NCI-H82 treated with DMSO at 0.1 percent for 48 hours (cell line): ENCODE data around the gene PDE7B.

Experiments used
- DNase-seq: peaks from one replicate; lab custom pipeline; 2025; ENCODE audit not compliant: unreplicated experiment; lab: John Stamatoyannopoulos, UW

PDE7B gene

DNA sequence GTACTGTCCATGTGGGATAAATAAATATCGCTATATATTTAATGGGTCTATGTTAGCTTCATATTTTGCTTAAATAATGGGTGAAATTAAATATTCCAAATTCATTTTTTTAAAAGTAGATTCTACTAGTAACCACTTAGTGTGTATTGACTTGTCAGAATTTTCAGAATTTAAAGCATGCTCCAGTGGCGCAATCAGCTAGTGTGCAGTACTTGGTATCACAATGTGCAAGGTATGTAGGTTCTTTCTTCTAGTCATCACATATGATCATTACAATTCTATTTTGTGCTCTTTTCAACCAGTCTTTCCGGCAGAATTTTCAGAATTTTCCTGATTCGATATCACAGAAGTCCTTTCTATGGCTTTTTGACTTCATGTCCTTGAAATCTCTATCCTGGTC is 32.6 kb downstream of the PDE7B start:
- DNase-seq: no peak

DNA sequence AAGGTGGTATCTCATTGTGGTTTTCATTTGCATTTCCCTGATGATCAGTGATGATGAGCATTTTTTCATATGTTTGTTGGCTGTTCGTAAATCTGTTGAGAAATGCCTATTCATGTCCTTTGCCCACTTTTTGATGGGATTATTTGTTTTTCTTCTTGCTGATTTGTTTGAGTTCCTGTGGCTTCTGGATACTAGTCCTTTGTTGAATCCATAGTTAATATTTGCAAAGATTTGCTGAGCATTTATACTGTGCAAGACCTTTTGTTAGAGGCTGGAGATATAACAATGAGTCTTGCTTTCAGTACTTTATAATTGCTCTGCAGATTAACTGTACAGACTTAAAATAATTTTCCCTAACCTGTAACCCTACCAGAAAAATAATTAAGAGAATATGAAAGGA is 35.6 kb downstream of the PDE7B start:
- DNase-seq: no peak

DNA sequence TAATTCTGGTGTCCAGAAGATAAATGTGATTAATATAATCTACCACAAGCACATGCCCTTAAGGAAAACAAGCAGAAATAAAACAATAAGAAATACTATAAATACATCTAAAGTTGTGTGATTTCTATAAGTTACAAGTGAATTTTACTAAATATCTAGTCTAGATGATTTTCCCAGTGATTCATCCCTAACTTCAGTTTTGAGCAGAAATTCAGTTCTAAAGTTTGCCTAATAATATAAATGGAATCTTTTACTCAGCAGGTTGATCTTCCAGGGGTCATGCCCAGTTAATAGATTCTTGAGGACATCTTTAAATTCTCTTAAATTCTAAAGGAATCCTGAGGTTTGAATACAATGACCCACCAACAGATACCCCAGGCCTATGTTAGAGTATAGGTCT is 37.3 kb downstream of the PDE7B start:
- DNase-seq: no peak

DNA sequence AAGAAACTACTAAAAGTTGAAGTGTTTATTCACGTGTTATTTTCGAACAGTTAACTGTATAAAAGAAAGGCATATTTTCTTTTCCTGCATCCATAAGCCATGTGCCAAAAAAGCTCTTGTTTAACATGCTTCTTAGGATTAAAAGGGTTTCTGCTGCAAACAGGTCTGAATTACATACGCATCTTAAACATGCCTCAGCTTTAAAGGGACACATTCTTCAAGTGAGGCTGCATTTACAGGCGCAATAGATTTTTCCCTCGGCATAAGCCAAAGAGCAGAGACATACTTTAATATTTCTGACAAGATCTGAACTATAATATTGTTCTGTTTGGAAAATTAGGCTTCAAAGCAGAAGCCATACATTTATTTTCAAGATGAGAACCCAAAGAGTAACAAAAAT is 39.4 kb downstream of the PDE7B start:
- DNase-seq: no peak

DNA sequence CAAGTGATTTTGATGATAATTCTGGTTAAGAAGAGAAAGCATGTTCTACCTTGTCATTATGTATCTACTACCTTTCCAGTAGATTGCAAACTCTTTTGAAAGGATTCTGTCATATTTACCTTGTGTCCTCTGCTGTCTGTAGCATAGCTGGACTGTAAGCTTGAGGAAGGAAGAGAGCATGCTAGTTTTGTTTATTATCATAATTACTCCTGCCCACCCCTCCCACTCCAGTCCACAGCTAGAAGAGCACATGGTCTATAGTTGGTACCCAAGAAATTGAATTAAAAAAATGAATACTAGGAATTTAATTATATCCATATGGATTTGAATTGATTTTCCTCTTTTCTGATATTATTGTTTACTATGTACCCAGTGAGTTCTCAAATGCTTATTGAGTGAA is 40.2 kb downstream of the PDE7B start:
- peak; percentile 47 for DNase-seq

DNA sequence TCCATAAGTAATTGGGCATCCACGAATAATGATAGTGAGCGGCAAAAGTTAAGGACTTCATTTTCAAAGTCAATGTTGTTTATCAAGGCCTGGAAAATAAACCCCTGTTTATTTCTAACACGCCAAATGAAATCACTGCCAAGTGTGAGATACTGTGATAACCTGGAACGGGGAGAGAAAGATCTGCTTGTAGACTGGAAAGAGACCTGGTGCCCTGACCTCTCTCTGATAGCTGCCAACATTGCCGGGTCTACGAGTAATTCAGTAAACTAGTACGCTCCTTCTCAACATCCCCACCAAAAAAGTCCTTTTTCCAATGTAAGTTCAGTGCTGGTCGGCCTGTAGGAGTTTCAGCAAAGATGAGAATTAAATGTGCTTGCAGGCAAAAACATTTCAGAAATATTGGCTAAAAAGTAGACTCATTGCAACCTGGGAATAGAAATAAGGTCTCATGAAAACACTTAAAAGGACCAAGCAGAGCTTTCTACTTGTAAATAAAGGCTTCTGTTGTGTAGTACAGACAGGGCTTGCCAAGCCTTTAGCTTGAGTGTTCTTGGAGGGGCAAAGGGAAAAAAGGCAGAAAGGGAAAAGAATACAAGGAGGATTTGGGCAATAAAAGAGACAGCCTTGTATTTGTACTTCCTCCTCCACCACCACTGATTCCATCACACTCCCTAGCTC is 43.9 kb downstream of the PDE7B start:
- DNase-seq: no peak

DNA sequence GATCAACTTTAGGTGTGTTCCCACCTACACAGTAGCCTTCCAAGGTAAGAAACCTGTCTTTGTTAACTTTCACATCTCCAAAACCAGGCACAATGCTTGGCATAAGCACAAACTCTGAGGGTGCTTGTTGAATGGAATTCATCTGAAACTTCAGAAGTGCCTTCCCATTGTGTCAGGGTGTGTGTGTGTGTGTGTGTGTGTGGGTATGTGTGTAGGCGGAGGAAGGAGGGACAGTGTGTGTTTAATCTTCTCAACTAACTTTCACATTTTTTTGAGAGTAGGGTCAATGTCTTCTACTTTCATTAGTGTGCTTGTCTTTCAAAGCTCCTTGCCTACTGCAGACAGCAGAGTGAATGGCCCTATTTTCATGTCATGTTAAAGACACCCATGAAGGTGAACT is 45.6 kb downstream of the PDE7B start:
- DNase-seq: no peak

DNA sequence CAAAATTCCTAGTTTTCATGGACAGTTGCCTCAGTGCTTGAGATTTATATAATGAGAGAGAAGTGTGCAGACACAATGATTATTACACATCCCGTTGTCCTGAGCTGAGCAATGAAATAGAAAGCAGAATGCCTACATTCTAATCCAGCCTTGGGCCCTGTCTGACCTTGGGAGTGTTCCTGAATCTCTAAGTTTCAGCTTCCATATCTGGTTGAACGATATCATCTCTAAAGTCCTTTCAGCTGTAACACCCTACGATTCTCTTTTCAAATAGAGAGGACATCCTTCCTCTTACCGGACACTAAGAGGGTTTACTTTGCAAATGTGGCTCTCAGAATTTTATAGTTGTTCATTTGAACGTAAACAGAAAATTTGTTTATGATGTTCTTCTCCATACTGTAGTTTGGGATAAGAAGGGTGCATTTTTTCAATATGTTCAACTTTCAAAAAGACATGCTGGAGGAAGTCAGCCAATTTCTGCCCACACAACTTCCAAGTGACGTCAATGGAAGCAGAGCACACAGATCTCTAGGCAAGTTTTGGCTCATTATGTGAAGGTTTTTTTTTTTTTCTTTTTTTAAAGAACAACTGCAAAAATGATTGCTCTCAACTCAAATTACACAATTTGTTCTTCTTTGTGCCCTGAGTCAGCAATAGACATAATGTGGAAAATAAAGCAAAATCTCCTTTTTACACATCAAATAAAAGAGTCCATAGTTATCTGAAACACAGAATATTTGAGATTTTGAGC is 50.4 kb downstream of the PDE7B start:
- DNase-seq: no peak

DNA sequence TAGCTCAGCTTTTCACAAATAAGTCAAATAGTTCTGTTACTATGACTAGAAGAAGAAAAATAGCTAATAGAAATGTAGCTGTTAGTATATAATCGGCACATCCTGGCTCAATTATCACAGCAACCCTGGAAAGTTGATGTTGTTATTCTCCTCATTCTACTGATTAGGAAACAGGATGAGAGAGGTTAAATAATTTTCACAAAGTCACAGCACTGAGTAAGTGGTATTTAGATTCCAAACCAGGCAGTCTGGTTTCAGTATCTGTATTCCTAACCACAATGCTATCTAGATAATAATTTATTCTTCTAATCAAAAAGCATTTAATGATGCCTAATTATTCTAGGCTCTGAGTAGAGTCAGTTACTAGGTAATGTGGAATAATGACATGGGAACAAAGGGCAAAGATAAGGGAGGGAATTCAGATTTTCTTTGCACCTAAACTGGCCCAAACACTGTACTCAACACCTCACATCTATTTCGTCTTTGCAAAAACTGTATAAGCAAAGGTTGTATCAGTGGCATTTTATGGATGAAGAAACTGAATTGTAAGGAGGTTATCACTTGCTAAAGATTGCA is 51.3 kb downstream of the PDE7B start:
- DNase-seq: no peak

DNA sequence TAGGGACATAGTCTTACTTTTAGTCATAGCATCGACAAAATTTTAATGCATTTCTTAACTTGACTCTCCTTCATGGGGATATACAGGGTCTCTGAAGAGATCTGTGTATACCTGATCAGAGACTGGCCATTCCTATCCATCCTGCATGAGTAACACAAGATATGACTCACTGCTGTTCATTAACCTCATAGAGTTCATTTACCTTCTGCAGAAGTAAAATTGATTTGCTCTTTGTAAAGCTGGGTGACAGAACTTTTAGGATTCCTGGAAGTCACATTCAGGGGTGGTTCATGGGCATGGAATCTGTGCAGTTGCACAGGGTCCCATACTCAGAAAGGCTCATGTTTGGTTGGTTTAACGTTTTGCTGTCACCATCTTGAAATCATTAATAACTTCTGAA is 53.2 kb downstream of the PDE7B start:
- no peak for DNase-seq

DNA sequence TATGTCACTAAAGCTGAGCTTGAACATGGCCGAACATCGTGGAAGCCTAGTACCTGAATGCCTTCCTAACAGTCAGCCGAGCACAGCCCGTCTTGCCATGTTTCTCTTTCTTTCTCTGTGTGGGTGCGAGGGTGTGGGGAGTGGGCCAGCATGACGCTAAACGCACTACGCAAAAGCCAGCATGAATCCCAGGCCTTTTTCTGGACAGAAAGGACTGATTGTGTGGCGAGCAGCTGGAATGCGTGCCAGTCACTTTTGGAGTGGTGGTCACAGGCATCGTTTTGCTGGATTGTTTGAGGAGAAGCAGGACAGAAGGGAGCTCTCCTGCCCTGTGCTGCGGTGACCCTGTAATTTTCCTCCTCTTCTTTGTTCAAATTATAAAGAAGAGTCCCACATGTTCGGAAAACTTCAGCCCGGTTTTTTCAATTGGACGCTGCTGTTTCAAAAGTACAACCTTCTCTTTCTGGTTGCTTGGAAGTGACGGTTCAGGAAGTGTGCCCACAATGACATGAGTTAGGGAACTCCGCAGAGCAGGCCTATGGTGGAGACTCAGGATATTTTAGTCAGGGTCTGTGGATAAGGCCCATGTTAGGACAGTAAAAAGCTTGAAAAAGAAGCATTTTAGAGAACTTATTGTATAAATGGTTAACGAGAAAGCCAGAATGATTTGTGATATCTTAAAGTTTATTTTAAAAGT is 54.3 kb downstream of the PDE7B start:
- DNase-seq: no peak

DNA sequence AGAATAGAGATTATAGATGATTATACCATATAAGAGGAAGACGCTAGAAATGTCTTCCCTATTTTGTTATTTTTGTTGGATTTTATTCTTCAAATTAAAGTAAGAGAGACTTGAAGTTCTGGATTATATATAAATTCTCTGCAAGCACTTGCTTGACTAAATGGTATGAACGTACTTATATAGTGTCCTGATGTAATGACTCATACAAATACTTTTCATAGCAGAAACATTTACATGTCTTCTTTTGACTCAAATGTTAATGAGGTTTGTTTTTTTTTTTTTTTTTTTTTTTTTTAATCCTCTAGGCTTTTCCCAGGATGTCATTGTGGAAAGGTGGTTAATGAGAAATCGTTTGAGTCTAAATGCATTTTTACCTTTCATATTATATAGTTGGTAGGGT is 55.0 kb downstream of the PDE7B start:
- DNase-seq: no peak

DNA sequence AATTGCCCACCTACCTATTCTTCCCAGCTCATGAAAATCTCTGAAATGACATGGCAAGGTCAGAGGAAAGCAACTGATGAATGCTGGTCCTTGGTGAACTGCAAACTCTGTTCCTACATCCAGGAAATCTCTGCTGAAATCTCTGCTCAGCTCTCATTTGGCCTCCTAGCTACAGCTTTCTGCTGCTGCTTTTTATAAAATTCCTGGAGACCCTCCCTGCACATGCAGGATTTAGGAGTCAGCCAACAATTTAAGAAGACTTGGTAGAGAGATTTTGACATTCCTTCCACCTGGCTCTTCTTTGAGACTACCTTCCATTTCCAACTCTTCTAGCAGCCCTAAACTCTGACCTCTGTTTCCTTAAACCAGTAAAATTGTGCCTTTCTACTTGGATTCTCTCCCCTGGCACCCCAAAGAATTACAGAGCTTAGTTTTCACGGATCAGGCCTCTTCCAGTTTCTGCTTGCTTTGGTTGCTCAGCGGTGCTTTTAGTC is 55.5 kb downstream of the PDE7B start:
- DNase-seq: no peak

DNA sequence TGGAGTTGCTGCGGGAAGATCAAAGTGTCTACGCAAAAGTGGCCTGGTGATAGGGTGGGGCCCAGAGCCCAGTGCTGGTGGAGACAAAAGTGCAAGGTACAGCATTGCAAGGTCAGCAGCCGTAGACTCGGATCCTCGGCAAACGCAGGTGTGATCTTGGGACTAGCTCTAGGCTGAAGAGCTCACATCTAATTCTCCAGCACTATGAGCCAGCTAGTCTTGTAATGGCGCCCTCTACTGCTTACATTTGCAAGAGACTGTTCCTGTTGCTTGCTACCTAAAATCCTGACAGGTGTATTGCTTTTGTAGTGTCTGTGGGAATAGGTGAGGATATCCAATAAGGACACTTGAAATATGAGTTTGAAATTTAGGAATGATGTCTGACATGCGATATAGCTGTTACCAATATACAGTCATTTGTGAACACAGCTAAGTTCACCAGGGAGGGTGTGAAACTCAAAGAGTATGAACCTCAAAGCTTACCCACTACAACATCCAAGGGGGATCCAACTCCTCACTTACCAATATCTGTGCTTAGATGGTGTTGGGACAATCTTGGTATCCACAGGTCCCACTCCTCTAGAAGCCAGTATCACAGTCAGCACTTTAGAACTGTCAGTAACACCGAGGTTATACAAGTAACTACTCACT is 58.4 kb downstream of the PDE7B start:
- peak; percentile 69 for DNase-seq

DNA sequence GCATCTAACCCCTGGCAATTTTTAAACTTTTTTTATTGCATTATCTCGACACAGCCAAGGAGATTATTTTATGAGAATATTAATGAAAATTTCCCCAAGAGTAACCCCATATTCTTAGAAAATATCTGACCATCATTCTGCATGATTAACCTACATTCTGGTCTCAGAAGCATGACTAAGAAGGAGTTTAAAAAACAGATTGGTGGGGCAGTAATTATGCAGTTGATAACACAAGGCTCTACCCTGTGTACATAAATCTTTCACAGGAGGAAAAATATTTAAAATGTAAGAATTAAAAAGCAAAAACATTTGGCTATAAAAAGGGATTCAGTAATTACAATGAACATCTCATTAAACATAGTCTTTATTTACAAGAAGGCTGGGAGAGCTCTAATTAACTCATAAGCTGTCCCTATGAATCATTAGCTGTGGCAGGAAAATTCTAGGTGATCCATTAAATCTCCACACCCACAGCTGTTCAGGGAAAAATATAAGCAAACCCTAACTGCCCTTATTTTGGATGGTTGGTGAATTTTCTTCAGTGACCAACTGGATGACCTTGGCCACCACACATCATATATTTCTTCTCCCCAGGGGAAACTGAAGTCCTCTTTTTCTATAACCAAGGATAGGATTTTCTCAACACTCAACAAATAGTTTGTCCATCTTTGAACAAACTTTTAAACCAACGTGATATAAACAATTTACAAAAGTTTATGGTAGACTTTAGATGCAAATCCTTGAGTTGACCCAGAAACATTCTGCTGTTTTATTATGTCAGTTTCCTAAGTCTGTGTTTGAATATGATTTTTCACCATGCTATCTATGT is 59.5 kb downstream of the PDE7B start:
- DNase-seq: no peak

DNA sequence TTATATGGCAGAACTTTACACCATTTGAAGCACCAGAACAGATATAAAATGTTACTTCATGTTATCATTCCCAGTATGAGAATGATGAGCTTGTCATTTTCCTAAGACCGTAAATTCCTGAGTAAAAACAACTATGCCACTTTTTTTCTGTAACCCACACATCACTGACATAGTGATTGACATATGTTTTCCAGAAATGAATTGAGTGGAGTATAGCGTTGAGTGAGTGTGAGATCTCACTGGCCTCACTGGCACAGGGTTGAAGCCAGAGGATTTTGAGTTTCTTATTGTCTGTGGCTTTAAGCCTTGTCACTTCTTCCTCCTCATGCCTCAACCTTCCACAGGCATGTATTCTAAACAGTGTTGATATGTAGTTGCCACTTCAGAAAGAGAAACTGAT is 62.3 kb downstream of the PDE7B start:
- DNase-seq: no peak

DNA sequence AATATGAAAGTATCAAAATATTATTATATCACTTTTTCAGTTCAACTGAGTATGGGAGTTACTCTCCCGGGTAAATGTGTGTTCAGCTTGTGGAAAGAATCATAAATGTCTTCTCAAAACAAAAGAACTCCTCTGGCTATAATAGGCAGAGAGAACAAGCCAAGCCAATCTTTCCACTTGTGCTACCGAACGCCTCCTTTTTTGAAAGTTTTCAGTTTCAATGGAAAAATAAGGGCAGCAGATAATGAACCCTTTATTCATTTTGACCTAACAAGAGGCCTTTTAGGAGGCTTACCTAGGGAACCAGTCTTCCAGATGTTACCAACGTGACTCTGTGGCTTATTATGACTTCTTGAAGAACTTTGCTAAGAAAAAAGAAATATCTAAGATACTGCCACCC is 67.5 kb downstream of the PDE7B start:
- DNase-seq: no peak

DNA sequence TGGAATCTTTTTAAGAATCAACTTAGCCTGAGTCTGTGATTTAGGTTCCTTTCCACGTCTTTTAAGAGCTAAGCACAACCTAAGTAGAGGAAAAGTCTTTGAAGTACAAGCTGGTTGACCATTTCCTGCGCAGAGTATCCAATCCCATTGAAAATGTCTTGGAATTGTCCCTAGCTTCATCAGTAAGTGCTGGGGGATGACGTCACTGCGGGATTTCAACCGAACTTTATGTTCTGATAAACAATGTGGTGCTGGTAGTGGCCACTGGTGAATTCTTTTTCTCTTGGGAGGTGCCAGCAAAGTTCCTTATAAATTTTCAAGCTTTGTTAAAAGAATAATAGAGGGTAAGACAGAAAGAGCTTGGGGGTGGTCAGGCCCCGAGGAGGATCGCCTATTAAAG is 69.2 kb downstream of the PDE7B start:
- DNase-seq: no peak

DNA sequence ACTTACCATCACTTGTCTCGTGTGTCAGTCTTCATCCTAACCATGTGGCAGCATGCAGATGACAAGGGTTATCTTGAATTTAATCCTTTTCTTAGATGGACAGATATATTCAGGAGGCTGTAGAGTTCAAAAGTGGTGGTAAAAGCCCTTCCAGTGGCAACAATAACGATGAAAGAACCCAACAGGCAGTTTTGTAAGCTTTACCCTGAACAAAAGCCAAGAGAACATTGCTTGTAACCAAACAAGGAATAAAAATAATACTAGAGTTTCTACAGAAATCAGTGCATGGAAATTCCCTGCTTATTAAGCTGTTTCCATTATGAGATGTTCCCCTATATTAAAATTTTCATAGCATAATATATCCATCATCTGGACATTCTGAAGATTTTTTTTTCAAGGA is 69.7 kb downstream of the PDE7B start:
- DNase-seq: no peak

DNA sequence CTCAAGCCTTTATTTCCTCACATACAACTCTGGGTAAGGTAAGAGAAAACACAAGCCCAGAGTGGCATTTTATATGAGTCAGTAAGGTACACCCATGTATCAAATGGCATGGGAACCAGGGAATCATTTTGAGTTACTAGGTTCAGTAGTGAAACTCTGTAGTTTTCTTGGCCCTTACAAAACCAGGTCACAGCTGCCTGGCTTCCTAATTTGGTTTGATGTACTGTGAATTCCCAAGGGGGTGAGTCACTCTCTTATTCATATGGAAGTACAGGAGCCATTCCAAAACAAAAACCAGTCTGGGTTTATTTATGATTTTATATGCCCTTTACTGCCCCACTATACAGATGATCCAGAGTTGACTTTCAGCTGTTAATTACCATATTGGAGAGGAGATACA is 70.7 kb downstream of the PDE7B start:
- DNase-seq: no peak
